Measurements from ENCODE around the gene RECQL.
"Not testable (repeated sequence)": the region's sequence is repeated elsewhere in the genome, so short reads cannot be mapped to it uniquely, and the experiment has no call there.

RECQL gene

DNA sequence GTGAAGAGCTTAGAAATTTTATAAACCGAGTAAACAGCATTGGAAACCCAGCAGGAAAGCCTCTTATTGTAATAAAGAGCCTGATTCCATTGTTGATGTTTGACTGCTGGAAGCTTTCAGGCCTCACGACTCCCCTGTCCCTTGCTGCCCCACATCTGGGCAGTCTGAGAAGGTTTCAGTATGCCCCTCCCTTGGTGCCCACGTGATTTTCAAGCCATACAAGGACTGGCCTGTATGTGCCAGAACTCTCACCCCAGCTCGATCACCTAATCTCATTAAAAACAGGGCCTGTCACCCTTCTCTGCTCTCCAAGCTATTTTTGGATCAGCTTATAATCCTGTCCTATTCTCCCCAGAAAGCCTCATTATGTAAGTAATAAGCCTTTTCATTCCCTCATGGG lies 71.4 kb downstream of the RECQL start:
- no peak for DNase-seq (ENCODE audit: low read depth, low spot score)

DNA sequence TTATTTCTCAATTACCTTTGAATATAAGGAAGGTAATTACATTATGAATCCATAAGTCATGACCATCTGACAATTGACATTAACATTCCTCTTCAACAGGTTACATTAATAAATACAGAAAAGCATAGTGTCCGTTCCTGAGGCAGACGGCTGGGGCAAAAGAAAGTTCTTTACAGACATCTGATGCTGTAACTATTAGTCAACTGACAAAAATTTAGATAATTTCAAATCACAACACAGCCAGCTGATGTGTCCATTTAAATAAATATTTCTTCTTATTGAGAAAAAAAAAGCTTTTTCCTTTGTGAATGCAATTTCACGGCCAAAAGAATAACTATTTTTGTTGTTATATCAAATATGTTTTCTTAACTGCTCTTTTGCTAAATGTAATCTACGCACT lies 73.2 kb downstream of the RECQL start:
- peak; percentile 42 for DNase-seq (ENCODE audit: low read depth, low spot score)

DNA sequence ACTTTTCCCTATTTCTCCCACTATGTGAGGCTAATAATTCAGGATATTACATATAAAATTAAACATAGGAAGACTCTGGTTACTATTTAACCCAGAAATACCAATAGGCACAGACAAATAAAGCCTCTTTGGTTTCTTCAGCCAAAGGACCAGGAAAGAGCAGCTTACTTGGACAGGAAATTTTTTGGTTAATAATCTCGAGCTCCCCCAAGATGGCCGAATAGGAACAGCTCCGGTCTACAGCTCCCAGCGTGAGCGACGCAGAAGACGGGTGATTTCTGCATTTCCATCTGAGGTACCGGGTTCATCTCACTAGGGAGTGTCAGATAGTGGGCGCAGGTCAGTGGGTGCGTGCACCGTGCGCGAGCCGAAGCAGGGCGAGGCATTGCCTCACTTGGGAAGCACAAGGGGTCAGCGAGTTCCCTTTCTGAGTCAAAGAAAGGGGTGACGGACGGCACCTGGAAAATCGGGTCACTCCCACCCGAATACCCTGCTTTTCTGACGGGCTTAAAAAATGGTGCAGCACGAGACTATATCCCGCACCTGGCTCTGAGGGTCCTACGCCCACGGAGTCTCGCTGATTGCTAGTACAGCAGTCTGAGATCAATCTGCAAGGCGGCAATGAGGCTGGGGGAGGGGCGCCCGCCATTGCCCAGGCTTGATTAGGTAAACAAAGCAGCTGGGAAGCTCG lies 82.3 kb downstream of the RECQL start:
- DNase-seq (ENCODE audit: low read depth, low spot score): not testable (repeated sequence)
